22Rv1 (cell line): ENCODE data around the gene ATOH8.

Experiments
- H3K27ac ChIP-seq: fragments of 450-650 bp; 2 replicates; pipeline ENCODE4 v1.5.1; 2017
- CTCF ChIP-seq: fragments of 450-650 bp; IDR thresholded peaks from 2 replicates; pipeline ENCODE4 v1.5.1; 2017; ENCODE audit warnings: mild to moderate bottlenecking
- ZFX ChIP-seq: fragments of 450-650 bp; IDR thresholded peaks from 2 replicates; pipeline ENCODE4 v1.6.1; 2017; ENCODE audit warnings: antibody characterized with exemption, borderline replicate concordance

ATOH8 gene

GRCh38 chr2:85750587-85751575 lies 2.9 kb upstream of the ATOH8 start:
- TF ChIP-seq ZFX (no peak), CTCF (peak; percentile 83)
- H3K27ac ChIP-seq, result no peak overlapping the region

GRCh38 chr2:85751627-85752026 lies 2.2 kb upstream of the ATOH8 start:
- TF ChIP-seq CTCF (no peak), ZFX (no peak)
- no peak overlapping the region for H3K27ac ChIP-seq

- TF ChIP-seq ZFX (no peak), CTCF (no peak)
- H3K27ac ChIP-seq, result no peak overlapping the region
Measured at GRCh38 chr2:85753035-85753524, 711 bp upstream of the ATOH8 start.

- peak overlapping the region; percentile 54 for H3K27ac ChIP-seq
- TF ChIP-seq ZFX (no peak), CTCF (no peak; the same call in 1 of the 2 replicates)
Measured at GRCh38 chr2:85754313-85755095, 713 bp downstream of the ATOH8 start.

- no peak for TF ChIP-seq CTCF
- TF ChIP-seq ZFX, result no peak
- H3K27ac ChIP-seq, result no peak overlapping the region
Measured at GRCh38 chr2:85755122-85756027, 1.6 kb downstream of the ATOH8 start.

- no peak for TF ChIP-seq ZFX
- peak overlapping the region; percentile 33 for H3K27ac ChIP-seq
Measured at GRCh38 chr2:85756195-85756594, 2.4 kb downstream of the ATOH8 start.
